Stomach (tissue), 9 donors: ENCODE data around the gene PLEKHJ1. TPM values are rescaled to one million over a fixed set of nuclear protein-coding genes. Genes with fewer than 3 reads are reported as not detected.
A peak's percentile ranks its signal among the peaks of the same experiment; 100 is the strongest.

Experiments
- DNase-seq, 2 donors: peaks; one replicate each; pipeline versions ENCODE4 v3.0.0 to v3.0.0-alpha.2; 2013 to 2019
- H3K27ac ChIP-seq, 5 donors: fragments of 200-600 bp in 4 of 5; sonication (generic) in 4 of 5; one replicate each; pipeline ENCODE4 v1.5.1; 2013 to 2019; ENCODE audit warnings: mild to moderate bottlenecking in 1 of 5, moderate library complexity in 1 of 5
- H3K27me3 ChIP-seq, 3 donors: fragments of 200-600 bp; sonication (generic); one replicate each; pipeline ENCODE4 v1.5.1; 2017 to 2019; ENCODE audit warnings: mixed run types in 1 of 3
- H3K36me3 ChIP-seq, 4 donors: fragments of 200-600 bp; sonication (generic); 1 replicate in 3 of 4; 2 replicates in 1 of 4; pipeline ENCODE4 v1.5.1; 2016 to 2019
- H3K4me1 ChIP-seq, 4 donors: fragments of 200-600 bp; sonication (generic); one replicate each; pipeline ENCODE4 v1.5.1; 2016 to 2019
- H3K4me3 ChIP-seq, 4 donors: fragments of 200-600 bp; sonication (generic) in 3 of 4; one replicate each; pipeline ENCODE4 v1.5.1; 2016 to 2019; ENCODE audit warnings: mild to moderate bottlenecking in 1 of 4
- H3K9me3 ChIP-seq, 4 donors: fragments of 200-600 bp; sonication (generic); one replicate each; pipeline ENCODE4 v1.5.1; 2016 to 2019
- EP300 ChIP-seq: sonication (generic); formaldehyde crosslinking; IDR thresholded peaks from one replicate; pipeline ENCODE4 v1.6.1; 2017; ENCODE audit warnings: antibody characterized with exemption
- POLR2A ChIP-seq, 4 donors: fragments of 450-650 bp; IDR thresholded peaks; one replicate each; pipeline ENCODE4 v1.6.1; 2016; ENCODE audit warnings: antibody characterized with exemption in 4 of 4, control low read depth in 2 of 4, mild to moderate bottlenecking in 1 of 4, moderate library complexity in 1 of 4
- POLR2AphosphoS5 ChIP-seq, 3 donors: sonication (generic); formaldehyde crosslinking; IDR thresholded peaks; one replicate each; pipeline ENCODE4 v1.6.1; 2016; ENCODE audit warnings: antibody characterized with exemption in 3 of 3
- WGBS, 5 donors: extraction: QIAGEN DNeasy Blood & Tissue Kit in 3 of 5; methylation state at CpG; one replicate each; pipeline versions ENCODE4 v1.1.5 to v1.1.7; 2013 to 2018; 5-methylcytosine and 5-hydroxymethylcytosine counted together
- intact Hi-C: fragments of 100-400 bp; cut with DNase I; formaldehyde crosslinking; loops from one replicate; pipeline ENCODE4 v1.15.1; 2023; ENCODE audit warnings: low total_unique reads
- polyA plus RNA-seq, 3 donors: library from polyadenylated mRNA; stranded (reverse); fragments of 200-250 nt; gene quantifications; one replicate each; pipeline ENCODE4 v1.2.3, GENCODE V29; 2013
- total RNA-seq, 5 donors: library from RNA; depleted of rRNA; stranded (reverse); fragments of >200 nt; gene quantifications; one replicate each; pipeline versions ENCODE4 v1.1.0 to v1.2.3, GENCODE V29; 2014 to 2016
- TF ChIP-seq, protein P1 (sequence below), 7 experiments: fragments of 450-650 bp in 4 of 7; fragments of 200-600 bp in 3 of 7; sonication (generic) in 3 of 7; IDR thresholded peaks; one replicate each; pipeline ENCODE4 v1.5.1; 2016 to 2019; ENCODE audit warnings: antibody characterized with exemption in 7 of 7, control low read depth in 2 of 7, mild to moderate bottlenecking in 1 of 7
- donor health status: healthy with polysubstance abuse.
- donor health status: Bipolar disorder and iron deficiency.
- donor health status: healthy.

The PLEKHJ1 gene
- total and polyA plus RNA-seq, 8 donors = 22.2 to 459 (median 111) TPM

DNA sequence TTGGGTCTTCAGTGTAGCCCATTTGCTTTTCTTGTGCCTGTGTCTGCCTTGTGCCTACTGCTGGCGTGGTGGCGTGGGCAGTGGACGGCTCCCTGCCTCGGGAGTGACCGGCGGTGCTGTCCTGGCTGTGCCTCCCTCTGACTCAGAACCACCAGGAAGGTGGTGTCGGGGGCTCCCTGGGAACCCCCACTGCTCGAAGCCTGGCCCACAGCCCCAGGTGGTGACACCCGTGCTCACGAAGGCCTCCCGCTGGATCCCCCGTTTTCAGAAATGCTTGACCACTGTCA, 7.9 kb upstream of the PLEKHJ1 start:
- Histone ChIP-seq H3K27me3 (peaks cover 0 to 15% (median 1%) of the 10 kb centered on the region in 3 donors), H3K36me3 (peaks cover 56 to 73% (median 68%) of the 10 kb centered on the region in 4 donors), H3K27ac (no peak overlapping the region), H3K4me1 (peaks cover 36 to 68% (median 45%) of the 10 kb centered on the region in 4 donors), H3K9me3 (no peaks in the 10 kb centered on the region), H3K4me3 (no peak overlapping the region)
- DNase-seq = no peak
- WGBS, 5 donors = 86 to 91% (median 88%) methylated on average over 12 of the region's 12 CpGs
- intact Hi-C loops = no loop called here
- TF ChIP-seq POLR2A (IDR thresholded peaks at IDR 0.05) = no peak
- TF ChIP-seq, protein P1, sequence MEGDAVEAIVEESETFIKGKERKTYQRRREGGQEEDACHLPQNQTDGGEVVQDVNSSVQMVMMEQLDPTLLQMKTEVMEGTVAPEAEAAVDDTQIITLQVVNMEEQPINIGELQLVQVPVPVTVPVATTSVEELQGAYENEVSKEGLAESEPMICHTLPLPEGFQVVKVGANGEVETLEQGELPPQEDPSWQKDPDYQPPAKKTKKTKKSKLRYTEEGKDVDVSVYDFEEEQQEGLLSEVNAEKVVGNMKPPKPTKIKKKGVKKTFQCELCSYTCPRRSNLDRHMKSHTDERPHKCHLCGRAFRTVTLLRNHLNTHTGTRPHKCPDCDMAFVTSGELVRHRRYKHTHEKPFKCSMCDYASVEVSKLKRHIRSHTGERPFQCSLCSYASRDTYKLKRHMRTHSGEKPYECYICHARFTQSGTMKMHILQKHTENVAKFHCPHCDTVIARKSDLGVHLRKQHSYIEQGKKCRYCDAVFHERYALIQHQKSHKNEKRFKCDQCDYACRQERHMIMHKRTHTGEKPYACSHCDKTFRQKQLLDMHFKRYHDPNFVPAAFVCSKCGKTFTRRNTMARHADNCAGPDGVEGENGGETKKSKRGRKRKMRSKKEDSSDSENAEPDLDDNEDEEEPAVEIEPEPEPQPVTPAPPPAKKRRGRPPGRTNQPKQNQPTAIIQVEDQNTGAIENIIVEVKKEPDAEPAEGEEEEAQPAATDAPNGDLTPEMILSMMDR (IDR thresholded peaks at IDR 0.05) = no peak
- no peak for TF ChIP-seq EP300
- TF ChIP-seq POLR2AphosphoS5 (IDR thresholded peaks at IDR 0.05) = no peak

DNA sequence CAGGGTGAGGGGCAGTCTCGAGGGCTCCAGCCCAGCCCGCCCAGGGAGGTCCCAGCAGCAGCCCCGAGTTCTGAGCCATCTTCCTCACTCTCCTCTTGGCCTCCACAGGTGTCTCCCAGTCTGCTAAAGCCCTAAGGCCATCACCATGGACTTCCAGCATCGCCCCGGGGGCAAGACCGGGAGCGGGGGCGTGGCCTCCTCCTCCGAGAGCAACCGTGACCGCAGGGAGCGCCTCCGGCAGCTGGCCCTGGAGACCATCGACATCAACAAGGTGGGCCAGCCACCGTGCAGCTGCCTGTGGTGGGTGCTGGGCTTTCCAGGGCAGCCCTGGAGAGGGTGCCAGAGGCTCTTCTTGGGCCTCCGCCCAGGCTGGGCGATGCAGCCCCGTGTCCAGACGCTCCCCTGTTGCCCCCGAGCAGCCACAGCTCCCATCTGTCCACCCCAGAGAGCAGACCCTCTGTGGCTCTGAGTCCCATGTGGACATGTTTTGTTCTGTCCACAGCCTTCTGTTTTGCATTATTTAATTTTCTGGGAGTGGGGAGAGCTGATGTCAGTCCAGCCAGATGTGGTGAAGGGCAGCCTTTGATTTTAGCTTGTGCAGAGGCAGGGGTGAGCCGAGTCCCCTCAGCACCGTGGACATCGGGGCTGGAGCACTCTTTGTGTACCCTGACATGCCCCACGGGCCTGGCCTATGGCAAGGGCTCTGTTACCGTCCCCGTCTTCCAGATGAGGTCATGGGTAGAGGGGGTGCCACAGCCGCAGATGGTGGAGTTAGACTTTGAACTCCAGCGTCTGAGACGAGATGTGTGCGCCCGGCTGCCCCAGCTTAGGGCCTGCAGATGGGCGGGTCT, 7.4 kb upstream of the PLEKHJ1 start:
- no peak overlapping the region for H3K4me3 ChIP-seq
- intact Hi-C loops = no loop called here
- TF ChIP-seq, protein P1 (IDR thresholded peaks at IDR 0.05) = no peak
- peak in 1 of 2 donors; percentile 83 for DNase-seq
- no peaks in the 10 kb centered on the region for H3K9me3 ChIP-seq
- peaks cover 0 to 9% (median 0%) of the 10 kb centered on the region in 3 donors for H3K27me3 ChIP-seq
- H3K36me3 ChIP-seq = peaks cover 54 to 67% (median 62%) of the 10 kb centered on the region in 4 donors
- WGBS, 5 donors = 69 to 85% (median 79%) methylated on average over 18 to 32 of the region's 32 CpGs
- no peak overlapping the region for H3K27ac ChIP-seq
- peaks cover 41 to 74% (median 51%) of the 10 kb centered on the region in 4 donors for H3K4me1 ChIP-seq

DNA sequence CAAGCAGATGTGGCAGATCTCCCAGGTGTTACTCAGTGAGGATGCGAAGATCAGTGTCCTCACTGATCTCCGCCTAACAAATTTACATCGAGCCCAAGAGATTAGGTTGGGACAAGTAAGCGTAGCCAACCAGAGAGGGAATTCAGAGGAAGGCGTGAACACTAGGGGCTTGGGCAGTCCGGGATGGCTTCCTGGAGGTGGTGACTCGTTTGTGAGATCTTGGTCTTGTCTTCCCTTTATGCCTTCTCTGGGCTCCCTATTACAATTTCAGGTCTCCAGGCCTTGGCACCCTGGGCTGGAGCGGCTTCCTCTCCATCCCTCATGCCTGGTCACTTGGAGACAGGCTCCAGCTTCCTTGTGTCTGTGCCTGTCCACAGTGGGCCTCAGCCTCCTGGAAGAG, 6.7 kb upstream of the PLEKHJ1 start:
- Histone ChIP-seq H3K4me3 (no peak overlapping the region), H3K4me1 (peaks cover 48 to 80% (median 58%) of the 10 kb centered on the region in 4 donors), H3K36me3 (peaks cover 49 to 61% (median 55%) of the 10 kb centered on the region in 4 donors), H3K27ac (no peak overlapping the region), H3K27me3 (peaks cover 0 to 3% (median 0%) of the 10 kb centered on the region in 3 donors), H3K9me3 (no peaks in the 10 kb centered on the region)
- intact Hi-C loops = no loop called here
- DNase-seq = no peak
- WGBS, 5 donors = 87 to 92% (median 90%) methylated on average over 7 to 8 of the region's 8 CpGs
- TF ChIP-seq POLR2AphosphoS5 (IDR thresholded peaks at IDR 0.05) = no peak
- TF ChIP-seq POLR2A (IDR thresholded peaks at IDR 0.05) = no peak
- TF ChIP-seq EP300 = no peak
- TF ChIP-seq, protein P1 (IDR thresholded peaks at IDR 0.05) = no peak

DNA sequence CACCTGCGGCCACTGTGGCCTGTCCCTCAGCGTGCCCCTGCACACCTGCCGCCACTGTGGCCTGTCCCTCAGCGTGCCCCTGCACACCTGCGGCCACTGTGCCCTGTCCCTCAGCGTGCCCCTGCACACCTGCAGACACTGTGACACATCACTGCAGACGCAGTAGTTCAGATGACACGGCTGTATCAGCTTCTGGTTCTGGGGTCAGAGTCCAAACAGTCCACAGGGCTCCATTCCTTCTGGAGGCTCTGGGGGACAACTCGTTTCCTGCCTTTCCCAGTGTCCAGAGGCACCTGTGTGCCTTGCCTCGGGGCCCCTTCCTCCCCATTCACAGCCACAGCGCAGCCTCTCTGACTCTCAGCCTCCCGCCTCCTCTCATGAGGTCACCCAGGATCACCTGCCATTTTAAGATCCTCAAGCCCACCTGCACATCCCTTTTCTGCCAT, 6.0 kb upstream of the PLEKHJ1 start:
- Histone ChIP-seq H3K4me1 (peaks cover 55 to 84% (median 63%) of the 10 kb centered on the region in 4 donors), H3K9me3 (no peaks in the 10 kb centered on the region), H3K4me3 (no peak overlapping the region), H3K27me3 (no peaks in the 10 kb centered on the region), H3K36me3 (peaks cover 42 to 54% (median 48%) of the 10 kb centered on the region in 4 donors), H3K27ac (no peak overlapping the region)
- 69 to 82% (median 79%) methylated on average over 9 to 12 of the region's 12 CpGs for WGBS, 5 donors
- no peak for DNase-seq
- TF ChIP-seq, protein P1 (IDR thresholded peaks at IDR 0.05) = no peak
- no peak for TF ChIP-seq POLR2AphosphoS5 (IDR thresholded peaks at IDR 0.05)
- no peak for TF ChIP-seq EP300
- no peak for TF ChIP-seq POLR2A (IDR thresholded peaks at IDR 0.05)
- intact Hi-C loops = no loop called here
